GM12891 (cell line): ENCODE results near the gene CWC15.

Experiments
- PAX5 ChIP-seq: IDR thresholded peaks from 2 replicates; pipeline ENCODE4 v1.6.1; 2011; ENCODE audit warnings: low read length, moderate library complexity, mild to moderate bottlenecking; ENCODE audit not compliant: insufficient read depth, severe bottlenecking
- POLR2A ChIP-seq: IDR thresholded peaks from 2 replicates; pipeline ENCODE4 v1.6.1; 2011; ENCODE audit warnings: low read depth, low read length, control low read depth
- POLR2AphosphoS5 ChIP-seq: IDR thresholded peaks from 2 replicates; pipeline ENCODE4 v1.6.1; 2011; ENCODE audit warnings: low read depth, low read length, control low read depth
- POU2F2 ChIP-seq: IDR thresholded peaks from 2 replicates; pipeline ENCODE4 v1.6.1; 2011; ENCODE audit warnings: low read depth, mild to moderate bottlenecking, control low read depth, low read length, moderate library complexity
- TAF1 ChIP-seq: IDR thresholded peaks from 2 replicates; pipeline ENCODE4 v1.6.1; 2011; ENCODE audit warnings: low read depth, low read length, control low read depth

GRCh38 chr11:94946812-94947211 is 26.5 kb downstream of the CWC15 start:
- TF ChIP-seq POLR2AphosphoS5 (no peak), TAF1 (no peak), POLR2A (no peak), POU2F2 (no peak), PAX5 (no peak)
